B cell (primary cell): ENCODE data around the gene COMMD8. TPM values are rescaled to one million over a fixed set of nuclear protein-coding genes. Genes with fewer than 3 reads are reported as not detected.

Experiments
- ATAC-seq: fragments of 200-7000 bp; cut with Tn5 transposase; one replicate; pipeline ENCODE4 v1.10.0; 2021; ENCODE audit warnings: low read depth, mild to moderate bottlenecking, moderate number of reproducible peaks, moderate library complexity
- CTCF ChIA-PET: fragments of 350-600 bp; sonication (Branson Sonifier 250); formaldehyde crosslinking; loops from one replicate; lab custom pipeline; 2021; ENCODE audit warnings: antibody characterized with exemption, inconsistent platforms; lab: Charles Lee
- POLR2A ChIA-PET: fragments of 350-600 bp; sonication (Branson Sonifier 250); formaldehyde crosslinking; loops from one replicate; lab custom pipeline; 2021; ENCODE audit warnings: antibody characterized with exemption; lab: Charles Lee
- DNase-seq: peaks from one replicate; pipeline ENCODE4 v3.0.0; 2013
- H2AFZ ChIP-seq: 2 replicates; pipeline ENCODE4 v1.6.1; 2012; ENCODE audit warnings: mild to moderate bottlenecking, low read depth, low read length; ENCODE audit not compliant: insufficient read depth, poor library complexity, severe bottlenecking
- H3K27ac ChIP-seq, 2 donors: 1 replicate in 1 of 2; 2 replicates in 1 of 2; pipeline ENCODE4 v1.5.1; 2012 to 2013; ENCODE audit warnings: low read length in 2 of 2, mild to moderate bottlenecking in 2 of 2, moderate library complexity in 1 of 2
- H3K27me3 ChIP-seq, 4 experiments: fragments of 200-600 bp in 1 of 4; sonication (generic) in 1 of 4; replicated peaks in 1 of 4; 1 replicate in 2 of 4; 2 replicates in 2 of 4; pipeline versions ENCODE4 v1.6.1 to v1.7.0; 2013 to 2016; ENCODE audit warnings: low read length in 3 of 4, mild to moderate bottlenecking in 2 of 4, mixed read lengths in 1 of 4, moderate library complexity in 1 of 4; ENCODE audit not compliant: insufficient read depth in 4 of 4, control insufficient read depth in 3 of 4; ENCODE audit errors: control extremely low read depth in 1 of 4
- H3K36me3 ChIP-seq, 2 experiments: replicated peaks in 1 of 2; 1 replicate in 1 of 2; 2 replicates in 1 of 2; pipeline versions ENCODE4 v1.6.1 to v1.7.1; 2013; ENCODE audit warnings: low read length in 1 of 2; ENCODE audit not compliant: insufficient read depth in 2 of 2, control insufficient read depth in 1 of 2; ENCODE audit errors: control extremely low read depth in 1 of 2, extremely low read depth in 1 of 2
- H3K4me1 ChIP-seq, 2 donors: fragments of 200-600 bp in 1 of 2; sonication (generic) in 1 of 2; 1 replicate in 1 of 2; 2 replicates in 1 of 2; pipeline versions ENCODE4 v1.5.1 to v1.6.1; 2013 to 2017; ENCODE audit warnings: low read length in 2 of 2; ENCODE audit not compliant: control insufficient read depth in 2 of 2, insufficient read depth in 2 of 2
- H3K4me2 ChIP-seq: replicated peaks from 2 replicates; pipeline ENCODE3; 2012; ENCODE audit warnings: mild to moderate bottlenecking, low read depth, low read length; ENCODE audit not compliant: poor library complexity, severe bottlenecking
- H3K4me3 ChIP-seq, 5 experiments: fragments of 200-600 bp in 1 of 5; sonication (generic) in 1 of 5; 1 replicate in 3 of 5; 2 replicates in 2 of 5; pipeline versions ENCODE4 v1.5.1 to v1.7.0; 2011 to 2016; ENCODE audit warnings: low read length in 4 of 5, mild to moderate bottlenecking in 4 of 5, low read depth in 2 of 5, control low read depth in 1 of 5, moderate library complexity in 1 of 5; ENCODE audit not compliant: insufficient read depth in 1 of 5; ENCODE audit errors: control extremely low read depth in 1 of 5, extremely low read depth in 1 of 5
- H3K79me2 ChIP-seq: fragments of 200-600 bp; sonication (generic); one replicate; pipeline ENCODE4 v1.6.0; 2016; ENCODE audit warnings: low read length; ENCODE audit not compliant: control insufficient read depth, insufficient read depth
- H3K9ac ChIP-seq: fragments of 200-600 bp; sonication (generic); 2 replicates; pipeline ENCODE4 v1.6.1; 2017; ENCODE audit warnings: mild to moderate bottlenecking, low read length, moderate library complexity
- H3K9me3 ChIP-seq, 3 donors: one replicate each; pipeline versions ENCODE4 v1.6.1 to v1.7.1; 2013; ENCODE audit warnings: low read length in 2 of 3; ENCODE audit not compliant: control insufficient read depth in 2 of 3, insufficient read depth in 1 of 3; ENCODE audit errors: control extremely low read depth in 1 of 3
- H4K20me1 ChIP-seq: 2 replicates; pipeline ENCODE4 v1.6.0; 2012; ENCODE audit warnings: mild to moderate bottlenecking, low read length; ENCODE audit not compliant: insufficient read depth, control insufficient read depth, poor library complexity, severe bottlenecking
- H3K27ac Mint-ChIP-seq: one replicate; pipeline ENCODE4 v1.8.0; 2021; ENCODE audit warnings: mixed read lengths
- H3K27me3 Mint-ChIP-seq: one replicate; pipeline ENCODE4 v1.8.0; 2021; ENCODE audit warnings: mixed read lengths
- H3K4me1 Mint-ChIP-seq: one replicate; pipeline ENCODE4 v1.8.0; 2021; ENCODE audit warnings: mixed read lengths
- H3K4me3 Mint-ChIP-seq: one replicate; pipeline ENCODE4 v1.8.0; 2021; ENCODE audit warnings: mixed read lengths
- H3K9me3 Mint-ChIP-seq: one replicate; pipeline ENCODE4 v1.8.0; 2022; ENCODE audit warnings: mixed read lengths; ENCODE audit not compliant: insufficient read depth
- EZH2 ChIP-seq: IDR thresholded peaks from 2 replicates; pipeline ENCODE4 v1.6.1; 2012; ENCODE audit warnings: borderline replicate concordance, low read depth, mild to moderate bottlenecking, moderate library complexity, low read length; ENCODE audit not compliant: insufficient read depth, poor library complexity, severe bottlenecking
- WGBS: methylation state at CpG from one replicate; pipeline ENCODE4 v1.1.5; 2013; ENCODE audit warnings: missing lambda C conversion rate; ENCODE audit not compliant: insufficient coverage; 5-methylcytosine and 5-hydroxymethylcytosine counted together
- intact Hi-C: fragments of 100-400 bp; cut with micrococcal nuclease; formaldehyde crosslinking; loops from one replicate; pipeline ENCODE4 v1.10.0; 2022
- polyA plus RNA-seq: library from polyadenylated mRNA; depleted of rRNA; stranded (reverse); fragments of >200 nt; gene quantifications from 2 replicates; pipeline ENCODE4 v1.2.3, GENCODE V29; 2012
- total RNA-seq, 2 donors: library from RNA; stranded (reverse); fragments of 120-200 nt in 1 of 2; gene quantifications; 1 replicate in 1 of 2; 2 replicates in 1 of 2; pipeline versions ENCODE4 v1.2.3 to v1.2.4, GENCODE V29; 2013 to 2022
- TF ChIP-seq, protein P1 (sequence below): fragments of 200-600 bp; IDR thresholded peaks from one replicate; pipeline ENCODE4 v1.8.0; 2022; ENCODE audit warnings: antibody characterized with exemption, mild to moderate bottlenecking

COMMD8 gene
- total and polyA plus RNA-seq, 2 donors (not counting 1 experiment from before 2014, with no cell fraction given) = 5.5 to 15.2 TPM

DNA sequence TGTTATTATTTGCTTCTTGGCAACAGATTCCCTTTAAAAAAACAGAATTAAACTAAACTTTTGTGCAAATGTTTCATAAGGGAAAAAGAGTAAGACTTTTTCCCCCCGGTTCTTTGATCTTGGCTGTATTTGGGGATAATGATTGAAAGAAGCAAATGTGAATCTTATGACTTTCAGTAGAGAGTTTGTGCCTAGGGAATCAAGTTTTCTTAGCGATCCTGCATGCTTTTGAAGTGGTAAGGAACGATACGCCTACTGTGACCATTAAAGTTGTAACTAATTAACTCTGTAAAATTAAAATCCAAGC is 30.6 kb upstream of the COMMD8 start:
- H3K9me3 ChIP-seq = peaks cover 0 to 2% (median 0%) of the 10 kb centered on the region in 3 donors
- peak overlapping the region; percentile 48 for H3K4me2 ChIP-seq
- H3K9ac ChIP-seq = peak overlapping the region; percentile 37
- H3K79me2 ChIP-seq = peaks cover 86% of the 10 kb centered on the region
- H3K36me3 ChIP-seq = no peaks in the 10 kb centered on the region
- H3K4me1 ChIP-seq = peaks cover 29 to 58% of the 10 kb centered on the region in 2 donors
- TF ChIP-seq, protein P1, sequence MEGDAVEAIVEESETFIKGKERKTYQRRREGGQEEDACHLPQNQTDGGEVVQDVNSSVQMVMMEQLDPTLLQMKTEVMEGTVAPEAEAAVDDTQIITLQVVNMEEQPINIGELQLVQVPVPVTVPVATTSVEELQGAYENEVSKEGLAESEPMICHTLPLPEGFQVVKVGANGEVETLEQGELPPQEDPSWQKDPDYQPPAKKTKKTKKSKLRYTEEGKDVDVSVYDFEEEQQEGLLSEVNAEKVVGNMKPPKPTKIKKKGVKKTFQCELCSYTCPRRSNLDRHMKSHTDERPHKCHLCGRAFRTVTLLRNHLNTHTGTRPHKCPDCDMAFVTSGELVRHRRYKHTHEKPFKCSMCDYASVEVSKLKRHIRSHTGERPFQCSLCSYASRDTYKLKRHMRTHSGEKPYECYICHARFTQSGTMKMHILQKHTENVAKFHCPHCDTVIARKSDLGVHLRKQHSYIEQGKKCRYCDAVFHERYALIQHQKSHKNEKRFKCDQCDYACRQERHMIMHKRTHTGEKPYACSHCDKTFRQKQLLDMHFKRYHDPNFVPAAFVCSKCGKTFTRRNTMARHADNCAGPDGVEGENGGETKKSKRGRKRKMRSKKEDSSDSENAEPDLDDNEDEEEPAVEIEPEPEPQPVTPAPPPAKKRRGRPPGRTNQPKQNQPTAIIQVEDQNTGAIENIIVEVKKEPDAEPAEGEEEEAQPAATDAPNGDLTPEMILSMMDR = no peak
- no peak for TF ChIP-seq EZH2
- POLR2A ChIA-PET = no interaction called here
- no peak for ATAC-seq
- H2AFZ ChIP-seq = no peak overlapping the region
- peak overlapping the region; percentile 15 to 73 for H3K27ac ChIP-seq
- no peak for DNase-seq
- H3K9me3 Mint-ChIP-seq = no peaks in the 10 kb centered on the region
- H4K20me1 ChIP-seq = no peaks in the 10 kb centered on the region
- no peaks in the 10 kb centered on the region for H3K27me3 Mint-ChIP-seq
- H3K27me3 ChIP-seq = no peaks in the 10 kb centered on the region
- H3K4me1 Mint-ChIP-seq = peaks cover 67% of the 10 kb centered on the region
- peak overlapping the region; percentile 83 for H3K27ac Mint-ChIP-seq
- intact Hi-C loops = no loop called here
- H3K4me3 ChIP-seq = no peak overlapping the region
- no peak overlapping the region for H3K4me3 Mint-ChIP-seq
- WGBS = no CpG with 5 or more reads among the region's 4 CpGs
- CTCF ChIA-PET = interaction anchor here (1.2 to 2.1 kb wide), 3 partner anchors 9 to 72 kb away, joined by 4 to 9 read pairs (median 6); partner anchors contain the start of gene ATP10D

DNA sequence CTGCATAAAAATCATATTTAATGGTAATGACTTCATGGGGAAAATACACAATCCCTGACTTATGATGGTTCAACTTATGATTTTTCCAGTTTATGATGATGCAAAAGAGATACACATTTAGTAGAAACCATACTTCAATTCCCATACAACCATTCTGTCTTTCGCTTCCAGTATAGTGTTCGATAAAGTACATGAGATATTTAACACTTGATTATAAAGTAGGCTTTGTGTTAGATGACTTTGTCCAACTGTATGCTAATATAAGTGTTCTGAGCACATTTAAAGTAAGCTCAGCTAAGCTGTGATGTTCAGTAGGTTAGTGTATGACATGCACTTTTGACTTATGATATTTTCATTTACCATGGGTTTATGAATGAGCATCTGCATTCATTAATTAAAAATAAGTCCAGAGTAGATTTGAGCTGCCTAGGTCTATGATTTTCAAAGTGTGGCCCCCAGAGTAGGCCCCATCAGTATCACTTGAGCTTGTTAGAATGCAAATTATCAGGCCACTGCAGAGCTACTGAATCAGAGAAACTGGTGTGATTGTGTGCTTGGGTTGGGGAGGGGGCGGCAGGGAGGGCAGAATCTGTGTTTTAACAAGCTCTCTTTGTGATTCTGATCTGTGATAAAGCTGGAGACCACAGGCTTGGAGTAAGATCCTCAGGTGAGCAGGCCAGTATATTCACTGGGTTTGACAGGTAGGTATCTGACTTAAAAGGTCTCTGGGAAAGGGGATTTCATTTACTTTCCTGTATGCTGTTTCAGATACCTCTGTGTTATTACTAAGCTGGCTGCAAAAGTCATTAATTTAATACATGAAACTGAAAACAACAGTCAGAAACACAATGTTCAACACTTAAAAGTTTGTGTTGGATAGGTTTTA is 30.0 kb upstream of the COMMD8 start:
- peak overlapping the region; percentile 37 for H3K9ac ChIP-seq
- no peak for TF ChIP-seq EZH2
- TF ChIP-seq, protein P1 = no peak
- WGBS = 63% methylated on average over 1 of the region's 3 CpGs
- H3K27me3 Mint-ChIP-seq = no peaks in the 10 kb centered on the region
- peaks cover 2 to 3% (median 2%) of the 10 kb centered on the region in 3 donors for H3K9me3 ChIP-seq
- H3K27me3 ChIP-seq = no peaks in the 10 kb centered on the region
- H3K27ac Mint-ChIP-seq = peak overlapping the region; percentile 83
- peak overlapping the region; percentile 15 to 73 for H3K27ac ChIP-seq
- no peaks in the 10 kb centered on the region for H3K9me3 Mint-ChIP-seq
- ChIA-PET CTCF (interaction anchor here (1.0 to 2.1 kb wide), 5 partner anchors 8 to 73 kb away, joined by 4 to 9 read pairs (median 6); partner anchors contain the start of genes ATP10D and COMMD8), POLR2A (interaction anchor here (1.3 kb wide), 1 partner anchor 30 kb away, joined by 3 read pairs; the partner anchor contains the start of gene COMMD8)
- H3K36me3 ChIP-seq = no peaks in the 10 kb centered on the region
- peak overlapping the region; percentile 48 for H3K4me2 ChIP-seq
- peaks cover 67% of the 10 kb centered on the region for H3K4me1 Mint-ChIP-seq
- H2AFZ ChIP-seq = peak overlapping the region; percentile 30
- intact Hi-C loops = loop anchor here (2.0 kb wide), 1 partner anchor 15 kb away; no protein-coding TSS in a partner anchor
- ATAC-seq (no peak), DNase-seq (no peak)
- H3K79me2 ChIP-seq = peaks cover 88% of the 10 kb centered on the region
- peaks cover 28 to 58% of the 10 kb centered on the region in 2 donors for H3K4me1 ChIP-seq
- H4K20me1 ChIP-seq = no peaks in the 10 kb centered on the region
- H3K4me3 ChIP-seq = no peak overlapping the region
- H3K4me3 Mint-ChIP-seq = peak overlapping the region; percentile 49
